K562 (cell line): Measurements from ENCODE around the gene RNASET2. TPM values are rescaled to one million over a fixed set of nuclear protein-coding genes. Genes with fewer than 3 reads are reported as not detected.

ENCODE experiments used
- ATF7 ChIP-seq: fragments of 450-650 bp; IDR thresholded peaks from 2 replicates; pipeline ENCODE4 v1.7.1; 2014; ENCODE audit warnings: mild to moderate bottlenecking, moderate library complexity
- BHLHE40 ChIP-seq: IDR thresholded peaks from 2 replicates; pipeline ENCODE4 v1.6.1; 2011; ENCODE audit warnings: low read length, improper control_type of control experiment
- ERF ChIP-seq: fragments of 450-650 bp; formaldehyde crosslinking; IDR thresholded peaks from 2 replicates; pipeline ENCODE4 v1.4.0; 2020; ENCODE audit warnings: mild to moderate bottlenecking, mixed read lengths
- GABPB1 ChIP-seq: sonication (generic); formaldehyde crosslinking; IDR thresholded peaks from 2 replicates; pipeline ENCODE4 v1.8.0; 2022; ENCODE audit warnings: mild to moderate bottlenecking, missing genetic modification reagents
- MEIS2 ChIP-seq: fragments of 450-650 bp; IDR thresholded peaks from 2 replicates; pipeline ENCODE4 v1.6.1; 2014; ENCODE audit warnings: mild to moderate bottlenecking; ENCODE audit not compliant: partially characterized antibody
- MXI1 ChIP-seq: IDR thresholded peaks from 2 replicates; pipeline ENCODE4 v1.6.1; 2011; ENCODE audit warnings: low read depth, mild to moderate bottlenecking, improper control_type of control experiment, low read length
- NCOR1 ChIP-seq: fragments of 450-650 bp; IDR thresholded peaks from 2 replicates; pipeline ENCODE4 v1.6.1; 2016; ENCODE audit warnings: mild to moderate bottlenecking, moderate library complexity
- NFIC ChIP-seq: fragments of 450-650 bp; IDR thresholded peaks from 2 replicates; pipeline ENCODE4 v1.6.1; 2017; ENCODE audit warnings: mild to moderate bottlenecking, inconsistent platforms
- POLR2B ChIP-seq: fragments of 450-650 bp; IDR thresholded peaks from 2 replicates; pipeline ENCODE4 v1.6.1; 2018; ENCODE audit warnings: low read depth; ENCODE audit not compliant: partially characterized antibody
- POLR2G ChIP-seq: fragments of 200-400 bp; formaldehyde crosslinking; IDR thresholded peaks from 2 replicates; pipeline ENCODE4 v1.6.1; 2017; ENCODE audit warnings: low read depth, mild to moderate bottlenecking, antibody characterized with exemption, low read length, moderate library complexity
- STAT5B ChIP-seq: fragments of 250-450 bp; sonication (Bioruptor Pico); IDR thresholded peaks from 2 replicates; pipeline ENCODE4 v1.8.0; 2021; ENCODE audit warnings: mild to moderate bottlenecking, inconsistent platforms
- XRCC4 ChIP-seq: IDR thresholded peaks from one replicate; pipeline ENCODE4 v1.6.1; 2011; ENCODE audit not compliant: insufficient read depth, insufficient read length; ENCODE audit errors: extremely low read depth
- ZNF354B ChIP-seq: fragments of 250-450 bp; sonication (Bioruptor Pico); IDR thresholded peaks from 2 replicates; pipeline ENCODE4 v1.4.0; 2020
- ZNF699 ChIP-seq: fragments of 250-450 bp; sonication (Bioruptor Pico); IDR thresholded peaks from 2 replicates; pipeline ENCODE4 v1.8.0; 2021; ENCODE audit warnings: mild to moderate bottlenecking, moderate library complexity; ENCODE audit not compliant: insufficient replicate concordance
- polyA plus RNA-seq, 8 experiments: library from polyadenylated mRNA; depleted of rRNA in 4 of 8; stranded (reverse) in 5 of 8; unstranded in 3 of 8; fragments of >200 nt; fragmentation: Nextera tagmentation in 2 of 8; fragmentation: Illumina TruSeq in 1 of 8; extraction: Ambion mirVana in 2 of 8; extraction: Trizol in 1 of 8; gene quantifications; 2 replicates each; pipeline versions ENCODE4 v1.2.1 to v1.2.3, GENCODE V29; 2011 to 2014; ENCODE audit warnings: inconsistent platforms in 1 of 8, missing spikeins in 1 of 8
- total RNA-seq, 7 experiments: library from RNA; depleted of rRNA in 6 of 7; stranded (reverse); fragments of >200 nt in 6 of 7; fragmentation: Illumina TruSeq in 2 of 7; extraction: Trizol in 2 of 7; gene quantifications; 2 replicates each; pipeline versions ENCODE4 v1.2.1 to v1.2.3, GENCODE V29; 2011 to 2021; ENCODE audit warnings: low replicate concordance in 1 of 7
- TF ChIP-seq, protein P1 (sequence below), 2 experiments: IDR thresholded peaks in 1 of 2; conservative IDR thresholded peaks in 1 of 2; 2 replicates each; pipeline ENCODE4 v1.6.1; 2016; ENCODE audit warnings: low read depth in 2 of 2, mild to moderate bottlenecking in 1 of 2, missing compliant biosample characterization in 1 of 2, missing genetic modification characterization in 1 of 2, moderate library complexity in 1 of 2
- TF ChIP-seq, protein P2 (sequence below): fragments of 250-450 bp; sonication (Bioruptor Pico); IDR thresholded peaks from 2 replicates; pipeline ENCODE4 v1.9.0; 2021; ENCODE audit warnings: mild to moderate bottlenecking
- TF ChIP-seq, protein P3 (sequence below), 2 experiments: fragments of 450-650 bp; IDR thresholded peaks; 2 replicates each; pipeline ENCODE4 v1.6.1; 2016
- TF ChIP-seq, protein P4 (sequence below): fragments of 450-650 bp; formaldehyde crosslinking; IDR thresholded peaks from 2 replicates; pipeline ENCODE4 v1.4.0; 2020; ENCODE audit warnings: mild to moderate bottlenecking, mixed read lengths
- TF ChIP-seq, protein P5 (sequence below): sonication (generic); formaldehyde crosslinking; IDR thresholded peaks from 2 replicates; pipeline ENCODE4 v1.9.0; 2022; ENCODE audit warnings: mild to moderate bottlenecking, missing genetic modification reagents
- TF ChIP-seq, protein P6 (sequence below): fragments of 450-650 bp; IDR thresholded peaks from 2 replicates; pipeline ENCODE4 v1.6.1; 2016; ENCODE audit warnings: mild to moderate bottlenecking

RNASET2 gene
- total and polyA plus RNA-seq, 9 of the 15 experiments (the other 6 are each of a cell fraction or from before 2014, with no cell fraction given): 7.4 to 141 (median 91.3) TPM

DNA sequence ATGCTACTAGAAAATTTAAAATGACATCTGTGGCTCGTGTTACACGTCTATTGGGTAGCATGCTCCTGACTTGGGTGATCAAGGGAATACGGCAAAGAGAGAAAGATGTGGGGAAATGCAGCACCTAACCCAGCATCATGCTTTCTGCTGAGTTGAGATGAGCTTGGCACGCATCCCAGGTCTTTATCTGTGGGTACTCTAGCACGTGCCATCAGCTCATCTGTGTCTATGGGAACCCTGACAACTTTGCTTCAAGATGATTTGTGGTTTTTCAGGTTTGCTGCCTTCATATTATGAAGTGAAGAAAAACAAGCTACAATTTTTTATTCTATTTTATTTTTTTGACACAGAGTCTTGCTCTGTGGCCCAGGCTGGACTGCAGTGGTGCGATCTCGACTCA, 21.0 kb downstream of the RNASET2 start (continued):
- TF ChIP-seq, protein P1, sequence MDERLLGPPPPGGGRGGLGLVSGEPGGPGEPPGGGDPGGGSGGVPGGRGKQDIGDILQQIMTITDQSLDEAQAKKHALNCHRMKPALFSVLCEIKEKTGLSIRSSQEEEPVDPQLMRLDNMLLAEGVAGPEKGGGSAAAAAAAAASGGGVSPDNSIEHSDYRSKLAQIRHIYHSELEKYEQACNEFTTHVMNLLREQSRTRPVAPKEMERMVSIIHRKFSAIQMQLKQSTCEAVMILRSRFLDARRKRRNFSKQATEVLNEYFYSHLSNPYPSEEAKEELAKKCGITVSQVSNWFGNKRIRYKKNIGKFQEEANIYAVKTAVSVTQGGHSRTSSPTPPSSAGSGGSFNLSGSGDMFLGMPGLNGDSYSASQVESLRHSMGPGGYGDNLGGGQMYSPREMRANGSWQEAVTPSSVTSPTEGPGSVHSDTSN (CRISPR knock-in tag; IDR thresholded peaks at IDR 0.05; ENCODE audit: low read depth): no peak
- TF ChIP-seq, protein P1 (tag; conservative IDR thresholded peaks at IDR 0.05; ENCODE audit: low read depth): peak; percentile 57
- TF ChIP-seq ATF7 (no peak), POLR2G (no peak), NFIC (peak; percentile 37; the same call in 1 of the 2 replicates), STAT5B (CRISPR knock-in tag) (no peak), MEIS2 (peak; percentile 56), MXI1 (no peak), POLR2B (no peak), ZNF354B (CRISPR knock-in tag) (no peak), NCOR1 (no peak), BHLHE40 (peak; percentile 92), ZNF699 (CRISPR knock-in tag) (no peak), XRCC4 (no peak), GABPB1 (CRISPR knock-in tag) (no peak), ERF (CRISPR knock-in tag) (no peak)
- TF ChIP-seq, protein P2, sequence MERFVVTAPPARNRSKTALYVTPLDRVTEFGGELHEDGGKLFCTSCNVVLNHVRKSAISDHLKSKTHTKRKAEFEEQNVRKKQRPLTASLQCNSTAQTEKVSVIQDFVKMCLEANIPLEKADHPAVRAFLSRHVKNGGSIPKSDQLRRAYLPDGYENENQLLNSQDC (CRISPR knock-in tag): no peak
- TF ChIP-seq, protein P3, sequence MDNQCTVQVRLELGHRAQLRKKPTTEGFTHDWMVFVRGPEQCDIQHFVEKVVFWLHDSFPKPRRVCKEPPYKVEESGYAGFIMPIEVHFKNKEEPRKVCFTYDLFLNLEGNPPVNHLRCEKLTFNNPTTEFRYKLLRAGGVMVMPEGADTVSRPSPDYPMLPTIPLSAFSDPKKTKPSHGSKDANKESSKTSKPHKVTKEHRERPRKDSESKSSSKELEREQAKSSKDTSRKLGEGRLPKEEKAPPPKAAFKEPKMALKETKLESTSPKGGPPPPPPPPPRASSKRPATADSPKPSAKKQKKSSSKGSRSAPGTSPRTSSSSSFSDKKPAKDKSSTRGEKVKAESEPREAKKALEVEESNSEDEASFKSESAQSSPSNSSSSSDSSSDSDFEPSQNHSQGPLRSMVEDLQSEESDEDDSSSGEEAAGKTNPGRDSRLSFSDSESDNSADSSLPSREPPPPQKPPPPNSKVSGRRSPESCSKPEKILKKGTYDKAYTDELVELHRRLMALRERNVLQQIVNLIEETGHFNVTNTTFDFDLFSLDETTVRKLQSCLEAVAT (IDR thresholded peaks at IDR 0.05): no peak
- TF ChIP-seq, protein P4, sequence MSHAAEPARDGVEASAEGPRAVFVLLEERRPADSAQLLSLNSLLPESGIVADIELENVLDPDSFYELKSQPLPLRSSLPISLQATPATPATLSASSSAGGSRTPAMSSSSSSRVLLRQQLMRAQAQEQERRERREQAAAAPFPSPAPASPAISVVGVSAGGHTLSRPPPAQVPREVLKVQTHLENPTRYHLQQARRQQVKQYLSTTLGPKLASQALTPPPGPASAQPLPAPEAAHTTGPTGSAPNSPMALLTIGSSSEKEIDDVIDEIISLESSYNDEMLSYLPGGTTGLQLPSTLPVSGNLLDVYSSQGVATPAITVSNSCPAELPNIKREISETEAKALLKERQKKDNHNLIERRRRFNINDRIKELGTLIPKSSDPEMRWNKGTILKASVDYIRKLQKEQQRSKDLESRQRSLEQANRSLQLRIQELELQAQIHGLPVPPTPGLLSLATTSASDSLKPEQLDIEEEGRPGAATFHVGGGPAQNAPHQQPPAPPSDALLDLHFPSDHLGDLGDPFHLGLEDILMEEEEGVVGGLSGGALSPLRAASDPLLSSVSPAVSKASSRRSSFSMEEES (CRISPR knock-in tag): no peak
- TF ChIP-seq, protein P5, sequence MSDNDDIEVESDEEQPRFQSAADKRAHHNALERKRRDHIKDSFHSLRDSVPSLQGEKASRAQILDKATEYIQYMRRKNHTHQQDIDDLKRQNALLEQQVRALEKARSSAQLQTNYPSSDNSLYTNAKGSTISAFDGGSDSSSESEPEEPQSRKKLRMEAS (CRISPR knock-in tag): 0 out of 2 replicates have a peak, but pooled peaks have one; percentile 18
- TF ChIP-seq, protein P6, sequence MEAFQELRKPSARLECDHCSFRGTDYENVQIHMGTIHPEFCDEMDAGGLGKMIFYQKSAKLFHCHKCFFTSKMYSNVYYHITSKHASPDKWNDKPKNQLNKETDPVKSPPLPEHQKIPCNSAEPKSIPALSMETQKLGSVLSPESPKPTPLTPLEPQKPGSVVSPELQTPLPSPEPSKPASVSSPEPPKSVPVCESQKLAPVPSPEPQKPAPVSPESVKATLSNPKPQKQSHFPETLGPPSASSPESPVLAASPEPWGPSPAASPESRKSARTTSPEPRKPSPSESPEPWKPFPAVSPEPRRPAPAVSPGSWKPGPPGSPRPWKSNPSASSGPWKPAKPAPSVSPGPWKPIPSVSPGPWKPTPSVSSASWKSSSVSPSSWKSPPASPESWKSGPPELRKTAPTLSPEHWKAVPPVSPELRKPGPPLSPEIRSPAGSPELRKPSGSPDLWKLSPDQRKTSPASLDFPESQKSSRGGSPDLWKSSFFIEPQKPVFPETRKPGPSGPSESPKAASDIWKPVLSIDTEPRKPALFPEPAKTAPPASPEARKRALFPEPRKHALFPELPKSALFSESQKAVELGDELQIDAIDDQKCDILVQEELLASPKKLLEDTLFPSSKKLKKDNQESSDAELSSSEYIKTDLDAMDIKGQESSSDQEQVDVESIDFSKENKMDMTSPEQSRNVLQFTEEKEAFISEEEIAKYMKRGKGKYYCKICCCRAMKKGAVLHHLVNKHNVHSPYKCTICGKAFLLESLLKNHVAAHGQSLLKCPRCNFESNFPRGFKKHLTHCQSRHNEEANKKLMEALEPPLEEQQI: no peak
